SU-DHL-6 (cell line): ENCODE data around the gene ELL3.
A peak's percentile ranks its signal among the peaks of the same experiment; 100 is the strongest.

Experiments used
- EZH2phosphoT487 ChIP-seq: fragments of 200-600 bp; sonication (generic), shearing (Covaris generic); conservative IDR thresholded peaks from 2 replicates; pipeline ENCODE4 v1.6.1; 2018; ENCODE audit warnings: mild to moderate bottlenecking, antibody characterized with exemption, low read length, moderate library complexity, mixed read lengths
- TF ChIP-seq, protein P1 (sequence below): fragments of 200-600 bp; sonication (generic); IDR thresholded peaks from one replicate; pipeline ENCODE4 v1.5.1; 2017; ENCODE audit warnings: antibody characterized with exemption, mild to moderate bottlenecking, low read length, moderate library complexity; ENCODE audit not compliant: insufficient read depth, poor library complexity, severe bottlenecking

- TF ChIP-seq, protein P1, sequence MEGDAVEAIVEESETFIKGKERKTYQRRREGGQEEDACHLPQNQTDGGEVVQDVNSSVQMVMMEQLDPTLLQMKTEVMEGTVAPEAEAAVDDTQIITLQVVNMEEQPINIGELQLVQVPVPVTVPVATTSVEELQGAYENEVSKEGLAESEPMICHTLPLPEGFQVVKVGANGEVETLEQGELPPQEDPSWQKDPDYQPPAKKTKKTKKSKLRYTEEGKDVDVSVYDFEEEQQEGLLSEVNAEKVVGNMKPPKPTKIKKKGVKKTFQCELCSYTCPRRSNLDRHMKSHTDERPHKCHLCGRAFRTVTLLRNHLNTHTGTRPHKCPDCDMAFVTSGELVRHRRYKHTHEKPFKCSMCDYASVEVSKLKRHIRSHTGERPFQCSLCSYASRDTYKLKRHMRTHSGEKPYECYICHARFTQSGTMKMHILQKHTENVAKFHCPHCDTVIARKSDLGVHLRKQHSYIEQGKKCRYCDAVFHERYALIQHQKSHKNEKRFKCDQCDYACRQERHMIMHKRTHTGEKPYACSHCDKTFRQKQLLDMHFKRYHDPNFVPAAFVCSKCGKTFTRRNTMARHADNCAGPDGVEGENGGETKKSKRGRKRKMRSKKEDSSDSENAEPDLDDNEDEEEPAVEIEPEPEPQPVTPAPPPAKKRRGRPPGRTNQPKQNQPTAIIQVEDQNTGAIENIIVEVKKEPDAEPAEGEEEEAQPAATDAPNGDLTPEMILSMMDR: peak; percentile 84
- TF ChIP-seq EZH2phosphoT487: no peak
These were observed 7.1 kb downstream of the ELL3 start for GRCh38 chr15:43769584-43770228.
